Nephron progenitor cell (in vitro differentiated cells): ENCODE data around the gene LCNL1.

Source experiments
- DNase-seq: peaks from one replicate; pipeline ENCODE4 v3.0.0; 2021
- H3K27ac Mint-ChIP-seq: 2 replicates; pipeline ENCODE4 v1.8.0; 2021; ENCODE audit warnings: mild to moderate bottlenecking, moderate library complexity, mixed read lengths
- H3K27me3 Mint-ChIP-seq: 2 replicates; pipeline ENCODE4 v1.8.0; 2021; ENCODE audit warnings: mild to moderate bottlenecking, low read depth, mixed read lengths; ENCODE audit not compliant: poor library complexity
- H3K36me3 Mint-ChIP-seq: 2 replicates; pipeline ENCODE4 v1.8.0; 2021; ENCODE audit warnings: low read depth, mixed read lengths
- H3K4me1 Mint-ChIP-seq: 2 replicates; pipeline ENCODE4 v1.8.0; 2021; ENCODE audit warnings: mixed read lengths
- H3K4me3 Mint-ChIP-seq: 2 replicates; pipeline ENCODE4 v1.8.0; 2021; ENCODE audit warnings: mild to moderate bottlenecking, moderate library complexity, mixed read lengths
- H3K9me3 Mint-ChIP-seq: 2 replicates; pipeline ENCODE4 v1.8.0; 2021; ENCODE audit warnings: mild to moderate bottlenecking, moderate library complexity, mixed read lengths
- CTCF ChIP-seq: fragments of 200-600 bp; sonication (generic); IDR thresholded peaks from 2 replicates; pipeline ENCODE4 v1.5.0; 2021; ENCODE audit warnings: antibody characterized with exemption

Gene LCNL1

GRCh38 chr9:136939431-136939995 is 43.3 kb upstream of the LCNL1 start:
- Mint-ChIP-seq H3K27me3 (no peaks in the 10 kb centered on the region), H3K9me3 (no peaks in the 10 kb centered on the region), H3K4me3 (no peak overlapping the region), H3K4me1 (no peaks in the 10 kb centered on the region), H3K27ac (peak overlapping the region; percentile 52), H3K36me3 (peaks cover 38% of the 10 kb centered on the region)
- no peak for DNase-seq
- TF ChIP-seq CTCF = no peak

DNA sequence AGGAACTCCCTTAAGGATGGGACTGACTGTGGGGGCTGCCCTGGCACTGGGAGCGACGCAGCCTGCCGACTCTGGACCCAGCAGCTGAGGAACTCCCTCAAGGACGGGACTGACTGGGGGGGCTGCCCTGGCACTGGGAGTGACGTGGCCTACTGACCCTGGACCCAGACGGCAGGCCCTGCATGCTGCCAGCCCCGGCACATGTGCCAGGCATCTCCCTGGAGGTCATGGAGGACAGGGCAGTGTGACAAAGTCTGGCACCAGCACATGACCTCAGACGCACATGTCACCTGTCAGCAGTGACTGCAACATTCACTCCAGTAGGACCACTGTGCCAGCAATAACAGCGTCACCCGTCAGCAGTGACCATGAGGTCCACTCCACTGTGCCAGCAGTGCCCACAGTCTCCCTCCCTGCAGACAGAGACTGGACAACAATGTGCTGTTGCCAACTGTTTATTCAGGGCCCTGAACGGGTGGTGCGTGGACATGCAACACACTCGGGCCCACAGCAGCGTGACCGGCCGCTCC is 42.7 kb upstream of the LCNL1 start:
- Mint-ChIP-seq H3K36me3 (peaks cover 34% of the 10 kb centered on the region), H3K4me3 (no peak overlapping the region), H3K27me3 (no peaks in the 10 kb centered on the region), H3K9me3 (no peaks in the 10 kb centered on the region), H3K4me1 (peaks cover 4% of the 10 kb centered on the region), H3K27ac (no peak overlapping the region)
- DNase-seq = no peak
- TF ChIP-seq CTCF = no peak

DNA sequence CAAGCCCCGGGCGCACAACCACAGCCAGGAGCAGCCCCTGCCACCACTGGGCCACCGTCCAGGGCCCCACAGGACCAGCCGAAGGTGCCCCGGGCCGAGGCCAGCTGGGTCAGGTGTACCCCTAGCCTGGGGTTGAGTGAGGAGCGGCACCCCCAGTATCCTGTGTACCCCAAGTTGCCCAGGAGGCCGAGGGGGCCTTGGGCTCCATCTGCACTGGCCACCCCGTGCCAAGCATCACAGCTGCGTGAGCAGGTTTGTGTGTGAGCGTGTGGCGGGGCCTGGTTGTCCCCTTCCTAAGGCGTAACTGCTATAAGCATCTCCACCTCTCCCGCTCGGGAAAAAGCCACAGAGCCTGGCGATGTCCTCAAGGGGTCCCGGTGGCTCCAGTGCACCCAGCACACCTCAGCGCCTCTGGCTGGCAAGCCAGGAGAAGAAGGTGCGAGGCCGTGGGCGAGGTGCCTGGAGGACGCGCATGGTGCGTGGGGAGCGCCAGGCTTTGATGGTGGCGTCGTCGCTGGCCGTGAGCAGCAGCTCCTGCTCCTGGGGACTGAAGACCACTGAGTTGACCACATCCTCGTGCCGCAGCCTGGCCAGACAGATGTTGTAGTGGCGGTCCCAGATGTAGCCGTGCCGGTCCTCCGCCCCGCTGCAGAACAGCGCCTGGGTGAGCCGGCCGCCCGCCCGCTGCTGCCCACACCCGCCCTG is 42.1 kb upstream of the LCNL1 start:
- Mint-ChIP-seq H3K4me3 (no peak overlapping the region), H3K9me3 (no peaks in the 10 kb centered on the region), H3K27ac (no peak overlapping the region), H3K27me3 (no peaks in the 10 kb centered on the region), H3K4me1 (peaks cover 4% of the 10 kb centered on the region), H3K36me3 (peaks cover 32% of the 10 kb centered on the region)
- TF ChIP-seq CTCF = no peak
- no peak for DNase-seq

GRCh38 chr9:136941231-136942111 is 41.3 kb upstream of the LCNL1 start:
- H3K27ac Mint-ChIP-seq = no peak overlapping the region
- no peak for TF ChIP-seq CTCF

GRCh38 chr9:136942112-136942880 is 40.5 kb upstream of the LCNL1 start:
- no peak overlapping the region for H3K4me3 Mint-ChIP-seq
- H3K4me1 Mint-ChIP-seq = peaks cover 4% of the 10 kb centered on the region
- no peak for TF ChIP-seq CTCF
- no peak for DNase-seq
- peaks cover 21% of the 10 kb centered on the region for H3K36me3 Mint-ChIP-seq
- H3K27ac Mint-ChIP-seq = no peak overlapping the region
- H3K27me3 Mint-ChIP-seq = no peaks in the 10 kb centered on the region
- H3K9me3 Mint-ChIP-seq = no peaks in the 10 kb centered on the region

More at GRCh38 chr9:136941231-136942111, 41.3 kb upstream of the LCNL1 start:
- Mint-ChIP-seq H3K4me1 (peaks cover 4% of the 10 kb centered on the region), H3K9me3 (no peaks in the 10 kb centered on the region), H3K4me3 (no peak overlapping the region), H3K36me3 (peaks cover 27% of the 10 kb centered on the region), H3K27me3 (no peaks in the 10 kb centered on the region)
- DNase-seq = no peak
